Right forelimb (tissue), 1 donor: ENCODE results near the gene SNX17.

Experiments used
- DNase-seq: peaks from one replicate; pipeline ENCODE4 v3.0.0-alpha.2; 2018

The SNX17 gene

GRCh38 chr2:27369471-27370025 lies 868 bp upstream of the SNX17 start:
- DNase-seq, result no peak

GRCh38 chr2:27370816-27371620 lies 602 bp downstream of the SNX17 start:
- no peak for DNase-seq

DNA sequence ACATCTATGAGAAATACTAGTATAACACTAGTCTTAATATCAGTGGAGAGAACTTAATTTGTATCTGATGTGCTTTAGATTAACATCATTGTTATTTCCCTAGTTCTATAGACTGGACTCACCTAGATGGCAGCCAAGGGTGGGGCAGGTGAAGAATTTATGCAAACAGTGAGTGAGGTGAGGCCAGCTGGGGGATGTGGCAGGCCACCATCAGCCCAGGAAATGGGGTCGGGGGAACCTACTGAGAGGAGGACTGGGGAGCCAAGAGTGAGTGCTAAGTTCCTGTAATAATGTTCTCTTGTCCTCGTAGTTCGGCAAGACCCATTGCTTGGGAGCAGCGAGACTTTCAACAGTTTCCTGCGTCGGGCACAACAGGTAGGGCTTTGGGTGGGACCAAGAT lies 2.5 kb downstream of the SNX17 start:
- no peak for DNase-seq

GRCh38 chr2:27373567-27373966 lies 3.2 kb downstream of the SNX17 start:
- DNase-seq, result no peak

DNA sequence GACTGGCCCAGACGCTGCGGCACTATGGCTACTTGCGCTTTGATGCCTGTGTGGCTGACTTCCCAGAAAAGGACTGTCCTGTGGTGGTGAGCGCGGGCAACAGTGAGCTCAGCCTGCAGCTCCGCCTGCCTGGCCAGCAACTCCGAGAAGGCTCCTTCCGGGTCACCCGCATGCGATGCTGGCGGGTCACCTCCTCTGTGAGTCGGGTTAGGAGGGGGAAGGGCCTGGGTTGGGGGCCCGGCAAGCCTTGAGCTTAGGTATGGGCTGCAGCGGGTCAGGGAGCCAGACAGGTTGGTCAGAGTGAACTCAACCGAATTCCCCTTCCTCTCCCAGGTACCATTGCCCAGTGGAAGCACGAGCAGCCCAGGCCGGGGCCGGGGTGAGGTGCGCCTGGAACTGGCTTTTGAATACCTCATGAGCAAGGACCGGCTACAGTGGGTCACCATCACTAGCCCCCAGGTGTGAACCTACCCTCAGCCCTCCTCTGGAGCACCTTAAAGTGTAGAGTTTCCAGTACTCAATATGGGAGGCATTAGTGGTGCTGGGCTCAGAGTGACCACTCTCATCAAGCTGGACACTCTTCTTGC lies 5.2 kb downstream of the SNX17 start:
- DNase-seq, result no peak

- DNase-seq, result no peak
Observed at GRCh38 chr2:27376151-27376865, 5.9 kb downstream of the SNX17 start.

GRCh38 chr2:27376866-27377617 lies 6.6 kb downstream of the SNX17 start:
- DNase-seq, result no peak

- no peak for DNase-seq
Observed at GRCh38 chr2:27377618-27378095, 7.2 kb downstream of the SNX17 start.

GRCh38 chr2:27378096-27378808 lies 7.8 kb downstream of the SNX17 start:
- no peak for DNase-seq

GRCh38 chr2:27378809-27379290 lies 8.4 kb downstream of the SNX17 start:
- DNase-seq, result no peak

- DNase-seq, result no peak
Observed at GRCh38 chr2:27379383-27379835, 9.0 kb downstream of the SNX17 start.

DNA sequence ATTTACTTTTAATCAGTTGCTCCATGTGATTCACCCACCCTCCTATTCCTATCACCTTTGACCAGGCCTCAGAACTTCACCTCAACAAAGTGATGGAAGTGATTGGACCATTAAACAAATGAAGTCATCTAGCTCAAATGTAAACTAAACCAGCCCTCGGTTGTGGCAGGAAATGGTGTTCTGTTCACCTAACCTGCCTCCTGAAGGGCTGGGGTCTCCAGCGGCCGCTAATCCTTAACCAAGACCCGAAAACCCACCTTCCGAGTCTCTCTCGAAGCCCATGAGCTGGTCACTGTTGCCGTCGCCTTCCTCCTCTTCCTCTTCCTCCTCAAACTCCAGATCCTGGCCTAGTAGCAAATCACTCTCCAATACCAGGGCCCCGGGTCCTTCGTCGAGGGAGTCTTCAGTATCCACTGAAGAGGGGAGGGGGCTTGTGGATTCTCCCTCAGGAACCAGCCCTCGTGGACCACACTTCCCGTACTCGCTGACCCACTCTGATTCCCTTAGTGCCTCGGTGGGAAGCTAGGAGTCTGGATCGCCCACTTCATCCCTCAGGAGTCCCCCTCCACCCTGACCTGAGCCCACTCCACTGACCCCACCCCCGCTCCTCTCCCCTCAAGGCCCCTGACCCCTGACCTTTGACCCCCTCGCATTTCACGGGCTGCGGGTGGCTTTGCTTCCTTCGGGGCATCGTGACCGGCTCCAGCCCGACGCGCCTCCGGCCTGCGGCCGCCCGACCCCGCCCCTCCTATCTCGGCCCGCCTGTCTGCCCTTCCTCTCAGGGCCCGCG lies 9.6 kb downstream of the SNX17 start:
- DNase-seq, result peak; percentile 55

- DNase-seq, result peak; percentile 97
Observed at GRCh38 chr2:27380626-27381545, 10.5 kb downstream of the SNX17 start, which contains the start of gene ZNF513. ZNF513 (minus strand) TSS chr2:27380734; CDS start chr2:27380526, 208 bp downstream.

GRCh38 chr2:27381577-27382181 lies 11.3 kb downstream of the SNX17 start:
- DNase-seq, result no peak

DNA sequence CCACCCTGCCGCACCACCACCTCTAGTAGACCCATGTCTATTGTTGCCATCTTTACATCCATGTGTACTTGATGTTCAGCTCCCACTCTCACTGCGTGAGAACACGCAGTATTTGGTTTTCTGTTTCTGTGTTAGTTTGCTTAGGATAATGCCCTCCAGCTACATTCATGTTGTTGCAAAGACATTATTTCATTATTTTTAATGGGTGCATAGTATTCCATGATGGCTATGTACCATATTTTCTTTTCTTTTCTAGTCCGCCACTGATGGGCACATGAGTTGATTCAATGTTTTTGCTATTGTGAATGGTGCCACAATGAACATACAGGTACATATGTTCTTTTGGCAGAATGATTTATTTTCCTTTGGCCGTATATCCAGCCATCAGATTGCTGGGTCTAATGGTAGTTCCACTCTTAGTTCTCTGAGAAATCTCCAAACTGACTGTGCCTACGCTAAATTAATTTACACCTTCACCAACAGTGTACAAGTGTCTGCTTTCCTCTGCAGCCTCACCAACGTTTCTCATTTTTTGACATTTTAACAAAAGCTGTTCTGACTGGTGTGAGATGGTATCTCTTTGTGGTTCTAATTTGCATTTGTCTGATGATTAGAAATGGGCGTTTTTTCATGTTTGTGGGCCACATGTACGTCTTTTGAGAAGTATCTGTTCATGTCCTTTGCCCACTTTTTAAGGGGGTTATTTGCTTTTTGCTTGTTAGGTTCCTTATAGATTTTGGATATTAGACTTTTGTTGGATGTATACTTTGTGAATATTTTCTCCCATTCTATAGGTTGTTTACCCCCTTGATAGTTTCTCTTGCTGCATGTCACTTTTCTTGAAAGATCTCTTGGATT lies 20.6 kb downstream of the SNX17 start:
- DNase-seq, result no peak

DNA sequence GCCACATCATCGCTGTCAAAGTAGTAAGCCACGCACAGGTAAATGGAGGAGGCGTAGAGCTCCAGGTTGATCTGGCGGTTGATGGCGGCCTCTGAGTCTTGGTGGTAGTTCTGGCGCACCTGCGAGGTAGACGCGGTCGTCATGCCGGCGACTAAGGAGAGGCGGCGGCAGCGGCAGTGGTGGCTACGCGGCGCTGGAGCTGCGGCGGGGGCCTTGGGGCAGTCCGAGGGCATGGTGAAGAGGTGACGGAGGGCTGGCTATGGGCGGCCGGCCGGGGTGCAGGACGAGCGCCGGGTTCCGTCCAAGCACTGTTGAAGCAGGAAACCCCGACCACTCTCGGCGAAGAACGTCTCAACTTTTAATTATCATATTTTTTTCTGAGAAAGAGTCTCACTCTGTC lies 22.8 kb downstream of the SNX17 start:
- DNase-seq, result no peak

- no peak for DNase-seq
Observed at GRCh38 chr2:27398962-27399361, 28.5 kb downstream of the SNX17 start.
